GM08714 (cell line): Measurements from ENCODE around the gene MXRA8.

ENCODE experiments used
- H3K4me3 ChIP-seq: fragments of 200-500 bp; sonication (Bioruptor generic); 2 replicates; pipeline ENCODE4 v1.5.1; 2014; ENCODE audit warnings: mild to moderate bottlenecking, low read length, inconsistent platforms
- ZNF274 ChIP-seq: IDR thresholded peaks from 2 replicates; pipeline ENCODE4 v1.6.1; 2012; ENCODE audit warnings: mild to moderate bottlenecking, low read depth, low read length

Gene MXRA8

GRCh38 chr1:1353389-1354151, 4.8 kb downstream of the MXRA8 start:
- TF ChIP-seq ZNF274 = no peak
- H3K4me3 ChIP-seq = no peak overlapping the region

DNA sequence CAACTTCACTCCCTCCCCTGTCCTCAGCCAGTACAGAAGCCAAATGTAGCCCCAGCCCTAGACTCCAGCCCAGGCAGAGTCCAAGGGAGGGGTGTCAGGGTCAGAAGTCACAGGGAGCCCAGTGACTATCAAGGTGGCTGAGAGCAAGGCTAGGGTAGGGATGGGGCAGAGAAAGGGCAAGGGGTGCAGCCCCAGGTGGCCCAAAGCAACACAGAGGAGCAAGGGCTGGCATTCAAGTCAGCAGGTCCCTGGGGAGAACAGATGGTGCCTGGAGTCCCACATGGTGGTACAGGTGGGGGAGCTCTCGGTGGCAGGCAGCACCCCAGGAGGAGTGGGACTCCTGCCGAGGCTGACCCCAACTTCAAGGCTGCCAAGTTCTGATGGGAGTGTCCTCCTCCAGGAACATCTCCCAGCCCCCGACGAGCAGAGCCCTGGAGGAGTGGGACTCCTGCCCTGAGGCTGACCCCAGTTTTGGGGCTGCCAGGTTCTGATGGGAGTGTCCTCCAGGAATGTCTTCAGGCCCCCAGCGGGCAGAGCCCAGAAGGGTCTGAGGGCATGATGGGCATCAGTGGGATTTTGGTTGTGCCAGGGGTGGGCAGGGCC, 5.5 kb downstream of the MXRA8 start:
- no peak for TF ChIP-seq ZNF274
- no peak overlapping the region for H3K4me3 ChIP-seq

- H3K4me3 ChIP-seq = no peak overlapping the region
Measured at GRCh38 chr1:1351511-1352427, 6.6 kb downstream of the MXRA8 start.

DNA sequence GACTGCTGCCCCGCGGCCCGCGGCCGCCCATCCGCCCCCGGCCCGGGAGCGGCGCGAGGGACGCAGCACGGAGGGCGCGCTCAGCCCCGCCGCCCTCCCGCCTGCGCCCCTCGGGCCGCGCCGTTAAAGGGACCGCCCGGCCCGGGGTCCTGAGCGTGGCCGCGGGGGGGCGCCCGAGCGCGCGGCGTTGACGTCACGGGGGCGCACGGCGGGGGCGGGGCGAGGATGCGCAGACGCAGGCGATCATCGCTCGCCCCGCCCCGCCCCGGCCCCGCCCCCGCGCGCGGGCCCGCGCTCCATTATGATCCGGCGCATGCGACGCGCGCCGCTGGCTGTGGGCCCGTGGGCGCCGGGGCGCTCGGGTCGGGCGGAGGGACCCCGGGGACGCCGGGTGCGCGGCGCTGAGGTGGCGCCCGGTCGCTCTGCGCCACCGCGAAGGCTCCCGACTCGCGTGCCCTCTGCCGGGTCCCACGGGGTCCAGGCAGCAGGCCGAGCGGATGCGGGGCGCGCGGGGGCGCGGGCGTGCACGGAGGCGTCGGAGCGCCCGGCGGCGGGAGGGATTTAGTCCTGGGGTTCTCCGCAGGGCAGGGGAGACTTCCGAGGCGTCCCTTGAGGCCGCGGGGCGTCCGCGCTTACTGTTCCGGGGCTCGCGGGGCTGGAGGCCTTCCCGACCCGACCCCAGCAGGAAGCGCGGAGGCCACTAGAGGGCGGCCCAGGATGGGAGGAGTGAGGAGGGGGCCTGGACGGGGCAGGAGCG, 8.9 kb downstream of the MXRA8 start, which contains the start of gene DVL1:
DVL1 (minus strand) TSS at position 163 of the 757 bp plus-strand sequence. CDS start 353 bp downstream, outside the sequence.
- peak within 1 kb of the TSS; percentile 89 for H3K4me3 ChIP-seq
- no peak for TF ChIP-seq ZNF274

More at GRCh38 chr1:1351511-1352427, 6.6 kb downstream of the MXRA8 start:
- no peak for TF ChIP-seq ZNF274

GRCh38 chr1:1348420-1349255, 9.7 kb downstream of the MXRA8 start:
- no peak for TF ChIP-seq ZNF274
- peak overlapping the region; percentile 89 for H3K4me3 ChIP-seq

- no peak for TF ChIP-seq ZNF274
- peak overlapping the region; percentile 89 for H3K4me3 ChIP-seq
Measured at GRCh38 chr1:1347663-1348419, 10.5 kb downstream of the MXRA8 start.

DNA sequence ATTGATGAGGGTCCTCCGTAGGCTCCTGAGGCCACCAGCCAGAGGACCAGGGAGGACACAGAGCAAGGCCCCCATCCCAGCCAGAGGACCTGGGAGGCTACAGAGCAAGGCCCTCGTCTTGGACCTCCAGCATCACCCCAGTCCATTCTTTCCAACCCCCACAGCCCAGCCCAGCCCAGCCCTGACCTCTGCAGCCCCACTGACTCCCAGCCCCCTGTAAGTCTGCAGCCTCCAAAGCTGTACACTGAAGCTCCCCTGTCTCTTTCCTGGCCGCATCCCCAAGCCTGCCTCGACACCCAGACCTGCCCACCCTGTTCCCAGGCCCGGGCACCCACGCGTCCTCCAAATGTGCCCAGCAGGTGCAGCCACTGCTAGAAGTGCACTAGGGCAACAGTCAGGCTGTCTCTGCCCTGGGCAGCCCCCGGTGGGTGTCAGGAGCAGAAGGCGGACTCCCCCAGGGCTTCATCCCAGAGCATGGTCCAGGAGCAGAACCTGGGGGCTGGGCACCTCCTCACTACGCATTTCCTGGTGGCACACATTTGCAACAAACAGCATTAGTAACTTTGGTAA, 11.2 kb downstream of the MXRA8 start:
- no peak overlapping the region for H3K4me3 ChIP-seq
- TF ChIP-seq ZNF274 = no peak

DNA sequence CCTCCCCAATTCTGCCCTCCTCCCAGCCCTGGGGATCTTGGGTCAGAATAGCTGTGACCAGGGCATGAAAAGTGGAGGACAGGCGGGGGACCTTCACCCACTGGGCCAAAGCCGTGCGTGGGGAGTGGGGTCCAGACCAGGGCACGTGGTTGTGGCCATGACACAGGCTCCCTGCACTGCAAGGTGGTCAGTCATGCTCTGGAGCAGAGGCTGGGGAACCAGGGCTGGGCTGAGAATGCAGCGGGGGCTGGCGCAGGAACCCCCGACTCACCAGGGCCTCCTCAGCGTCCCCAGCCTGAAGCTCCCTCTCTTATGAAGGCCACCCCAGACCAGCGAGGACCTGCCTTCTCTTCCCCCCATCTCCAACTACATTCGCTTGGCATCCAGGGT, 11.9 kb downstream of the MXRA8 start:
- no peak overlapping the region for H3K4me3 ChIP-seq
- no peak for TF ChIP-seq ZNF274

DNA sequence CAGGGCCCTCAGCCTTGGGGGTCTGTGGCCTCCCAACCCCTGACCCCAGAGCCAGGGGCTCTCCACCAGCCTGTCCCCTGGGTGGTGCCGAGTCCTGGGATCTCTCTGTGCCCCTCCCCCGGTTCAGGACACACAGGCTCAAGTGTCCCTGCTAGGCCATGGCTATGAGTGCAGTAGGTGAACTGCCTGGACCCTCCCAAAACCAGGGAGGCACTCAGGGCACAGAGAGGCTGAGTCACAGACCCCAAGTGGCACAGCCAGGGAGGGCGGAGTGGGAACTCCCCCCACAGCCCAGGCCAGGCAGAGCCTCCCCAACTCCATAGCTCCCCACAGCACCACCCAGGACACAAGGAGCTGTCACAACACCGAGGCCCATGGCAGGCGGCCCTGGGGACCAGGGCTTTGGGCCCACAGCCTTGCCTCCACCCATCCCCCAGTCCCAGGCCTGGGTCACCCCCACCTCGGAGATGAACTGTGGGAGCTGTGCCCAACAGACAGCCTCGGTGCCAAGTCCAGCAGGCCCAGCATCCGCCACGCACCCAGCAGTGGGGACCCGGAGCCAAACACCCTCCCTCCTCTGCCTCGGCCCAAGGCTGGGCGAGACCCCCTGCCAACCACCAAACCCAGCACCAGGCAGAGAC, 12.4 kb downstream of the MXRA8 start:
- TF ChIP-seq ZNF274 = no peak
- H3K4me3 ChIP-seq = no peak overlapping the region

DNA sequence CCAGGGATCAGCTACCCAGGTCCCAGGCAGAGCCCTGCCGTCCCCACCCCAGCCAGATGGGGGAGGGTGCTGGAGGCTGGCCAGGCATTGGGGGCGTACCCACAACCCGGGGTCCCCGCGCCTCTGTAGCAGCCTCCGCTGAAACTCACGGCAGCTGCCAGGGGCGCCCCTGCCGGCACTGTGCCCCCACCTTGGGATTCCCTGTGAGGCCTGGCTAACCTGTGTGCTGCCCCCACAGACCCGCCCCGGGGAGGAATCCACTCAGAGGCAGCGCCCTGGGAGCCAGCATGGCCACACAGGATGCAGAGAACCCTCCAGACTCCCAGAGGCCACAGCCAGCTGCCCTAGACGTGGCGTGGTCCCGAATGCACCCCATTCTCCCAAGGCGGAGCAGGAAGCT, 13.0 kb downstream of the MXRA8 start:
- H3K4me3 ChIP-seq = no peak overlapping the region
- TF ChIP-seq ZNF274 = no peak

DNA sequence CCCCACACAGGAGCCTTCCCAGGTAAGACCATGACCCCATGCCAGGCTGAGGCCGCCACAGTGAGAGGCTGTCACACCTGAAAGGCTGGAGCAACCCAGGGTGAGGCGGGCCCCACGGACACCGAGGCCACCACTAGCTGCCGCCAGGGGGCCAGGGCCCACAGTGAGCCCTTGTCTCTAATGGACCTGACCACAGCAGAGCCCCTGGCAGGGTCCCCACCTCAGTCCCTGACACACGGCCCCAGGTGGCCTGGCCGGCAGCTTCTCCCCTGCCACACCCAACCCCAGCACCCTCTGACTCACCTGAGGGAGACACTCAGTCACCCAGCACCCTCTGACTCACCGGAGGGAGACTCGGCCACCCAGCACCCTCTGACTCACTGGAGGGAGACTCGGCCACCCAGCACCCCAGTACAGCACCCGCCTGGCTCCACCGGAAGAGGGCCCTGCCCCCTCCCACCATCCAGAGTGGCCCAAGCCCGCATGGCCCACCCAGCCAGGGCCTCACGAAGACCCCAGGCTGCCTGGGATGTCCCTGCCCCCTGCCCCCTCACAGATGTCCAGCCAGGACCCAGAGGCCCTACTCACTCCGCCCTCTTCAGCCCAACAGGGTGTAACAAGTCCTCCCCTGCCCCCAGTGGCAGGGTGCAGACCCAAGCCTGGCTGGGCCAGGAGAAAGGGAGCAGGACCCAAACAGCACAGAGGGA, 13.5 kb downstream of the MXRA8 start:
- H3K4me3 ChIP-seq = no peak overlapping the region
- TF ChIP-seq ZNF274 = no peak
